Measurements from ENCODE around the gene C6.

- no peak for TF ChIP-seq EZH2 (IDR thresholded peaks at IDR 0.05; ENCODE audit: insufficient read depth, poor library complexity, severe bottlenecking)
- TF ChIP-seq EZH2phosphoT487 (IDR thresholded peaks at IDR 0.05; ENCODE audit: insufficient read depth, low read depth), result no peak
These were observed 39.8 kb upstream of the C6 start for GRCh38 chr5:41253109-41253508.

Measured in GM23248 (cell line).